NCI-H226 (cell line): ENCODE measurements around the gene DENND11.
"Not testable (repeated sequence)": the region's sequence is repeated elsewhere in the genome, so short reads cannot be mapped to it uniquely, and the experiment has no call there.

Experiments used
- DNase-seq: peaks from one replicate; pipeline ENCODE4 v3.0.0-alpha.2; 2015

Gene DENND11

GRCh38 chr7:141706239-141707064 lies 4.5 kb upstream of the DENND11 start:
- no peak for DNase-seq

- no peak for DNase-seq
These were observed 2.8 kb upstream of the DENND11 start for GRCh38 chr7:141704741-141705140.

GRCh38 chr7:141704112-141704511 lies 2.1 kb upstream of the DENND11 start:
- DNase-seq = no peak

- no peak for DNase-seq
These were observed 926 bp upstream of the DENND11 start for GRCh38 chr7:141702892-141703291.

GRCh38 chr7:141701489-141702046 lies 398 bp downstream of the DENND11 start:
- DNase-seq = no peak

GRCh38 chr7:141700848-141701371 lies 1.1 kb downstream of the DENND11 start:
- DNase-seq = no peak

- DNase-seq = no peak
These were observed 1.6 kb downstream of the DENND11 start for GRCh38 chr7:141700296-141700847.

GRCh38 chr7:141699860-141700259 lies 2.1 kb downstream of the DENND11 start:
- DNase-seq = no peak

- DNase-seq = no peak
These were observed 3.5 kb downstream of the DENND11 start for GRCh38 chr7:141698247-141699015.

- peak; percentile 68 for DNase-seq
These were observed 4.6 kb downstream of the DENND11 start for GRCh38 chr7:141697211-141697871.

GRCh38 chr7:141696348-141696747 lies 5.6 kb downstream of the DENND11 start:
- DNase-seq = no peak

- DNase-seq = no peak
These were observed 6.1 kb downstream of the DENND11 start for GRCh38 chr7:141695803-141696289.

GRCh38 chr7:141693082-141693481 lies 8.9 kb downstream of the DENND11 start:
- DNase-seq = no peak

GRCh38 chr7:141691961-141692360 lies 10.0 kb downstream of the DENND11 start:
- DNase-seq = no peak

GRCh38 chr7:141691540-141691939 lies 10.4 kb downstream of the DENND11 start:
- DNase-seq = no peak

GRCh38 chr7:141689072-141689825 lies 12.7 kb downstream of the DENND11 start:
- not testable (repeated sequence) for DNase-seq

GRCh38 chr7:141688043-141688442 lies 13.9 kb downstream of the DENND11 start:
- DNase-seq = no peak

GRCh38 chr7:141686670-141687069 lies 15.3 kb downstream of the DENND11 start:
- DNase-seq = no peak

- no peak for DNase-seq
These were observed 15.9 kb downstream of the DENND11 start for GRCh38 chr7:141686074-141686473.

- DNase-seq = no peak
These were observed 16.5 kb downstream of the DENND11 start for GRCh38 chr7:141685285-141686023.

- DNase-seq = no peak
These were observed 23.0 kb downstream of the DENND11 start for GRCh38 chr7:141679014-141679413.
